Activated CD4-positive, CD25-positive, alpha-beta regulatory T cell (primary cell): ENCODE measurements around the gene ZNF775.

ENCODE experiments used
- DNase-seq, 4 experiments: peaks; one replicate each; lab custom pipeline; 2025; lab: John Stamatoyannopoulos, UW

ZNF775 gene

DNA sequence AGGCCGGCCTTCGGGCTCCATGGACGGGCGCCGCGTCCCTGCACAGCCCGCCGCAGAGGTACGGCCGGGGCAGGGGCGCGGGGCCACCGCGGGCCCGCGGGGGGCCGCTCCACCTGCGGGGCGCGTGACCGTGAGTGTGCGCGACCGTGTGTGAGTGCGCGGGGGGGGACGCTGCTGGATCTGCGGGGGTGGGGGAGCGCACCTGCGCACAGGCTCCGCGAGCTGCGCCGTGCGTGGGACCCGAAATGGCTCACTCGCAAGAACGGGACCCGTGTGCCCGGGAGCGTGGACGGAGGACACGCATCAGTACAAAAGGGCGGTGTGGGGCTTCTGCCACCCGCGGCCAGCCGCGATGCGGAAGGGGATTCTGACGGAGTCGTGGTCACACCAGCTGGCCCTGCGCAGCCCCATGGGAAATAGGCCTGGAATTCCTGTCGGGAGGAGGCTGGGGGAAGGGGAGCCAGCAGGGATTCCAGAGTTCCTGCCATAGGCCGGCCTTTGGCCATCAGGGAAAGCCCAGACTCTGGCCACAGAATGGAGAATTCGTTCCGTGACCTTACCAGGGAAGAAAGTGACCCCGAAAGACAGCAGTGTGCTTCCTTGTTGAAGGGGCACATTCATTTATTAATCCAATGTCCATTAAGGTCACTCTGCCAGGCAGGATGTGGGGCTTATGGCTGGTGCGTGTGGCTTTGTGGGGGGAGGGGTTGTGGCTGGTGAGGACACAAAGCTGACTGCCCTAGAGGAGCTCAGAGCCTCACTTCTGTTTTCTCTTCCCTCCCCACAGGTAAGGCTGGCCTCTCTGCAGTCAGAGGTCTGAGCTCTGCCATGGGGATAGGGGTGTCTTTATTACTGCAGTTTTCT is 10.0 kb upstream of the ZNF775 start:
- peak; percentile 37 to 60 (median 58) for DNase-seq

DNA sequence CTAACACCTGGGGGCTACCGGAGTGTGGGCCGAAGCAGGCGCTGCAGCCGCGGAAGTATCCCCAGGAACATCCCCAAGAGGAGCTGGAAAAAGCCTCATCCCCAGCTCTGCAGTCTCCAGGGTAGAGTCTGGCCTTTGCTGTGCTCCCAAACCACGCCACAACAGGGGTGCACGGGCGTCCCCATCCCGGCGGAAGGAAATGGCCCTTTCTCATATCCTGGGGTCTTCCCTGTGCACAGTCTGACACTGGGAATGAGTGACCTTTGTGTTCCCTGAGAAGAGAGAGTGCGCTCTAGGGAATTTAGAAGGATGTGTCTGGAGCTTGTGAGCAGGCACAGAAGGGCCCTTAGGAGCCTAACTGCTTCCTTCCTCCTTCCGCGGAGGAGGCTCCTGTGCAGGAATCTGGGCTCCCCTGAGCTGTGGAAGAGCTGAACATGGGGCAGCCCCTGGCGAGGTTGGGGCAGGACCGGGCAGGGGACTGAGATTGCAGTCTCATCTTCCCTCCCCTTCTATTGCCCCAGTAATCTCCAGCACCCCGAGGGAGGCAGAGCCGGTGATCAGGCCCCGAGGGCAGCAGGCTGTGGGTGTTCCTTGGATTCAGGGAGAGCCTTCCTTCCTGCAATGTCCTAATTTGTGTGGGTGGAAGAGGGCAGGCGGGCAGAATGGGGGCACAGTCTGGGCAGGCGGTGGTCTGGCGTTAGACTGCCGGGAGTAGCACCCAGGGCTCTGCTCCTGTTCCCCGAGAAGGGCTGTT is 9.2 kb upstream of the ZNF775 start:
- no peak for DNase-seq

DNA sequence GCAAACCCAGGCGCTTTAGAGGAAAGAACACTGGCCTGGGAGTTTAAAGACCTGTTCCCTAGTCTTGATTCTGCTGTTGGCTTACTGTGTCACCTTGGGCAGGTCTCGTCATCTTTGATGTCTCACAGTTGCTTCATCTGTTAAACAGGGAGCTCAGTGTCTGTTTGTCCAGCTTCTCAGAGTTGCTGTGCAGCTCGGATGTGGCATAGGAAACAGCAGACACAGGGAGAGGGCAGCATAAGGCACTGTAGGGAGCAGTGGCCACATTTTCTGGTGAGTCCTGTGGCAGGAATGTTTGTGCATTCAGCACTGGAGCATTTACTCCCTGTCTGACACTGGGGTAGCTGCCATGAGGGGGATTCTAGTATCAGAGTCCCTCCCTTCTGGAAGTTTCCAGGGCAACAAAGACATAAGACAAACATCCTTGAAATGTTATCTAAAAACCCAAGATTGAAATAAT is 8.5 kb upstream of the ZNF775 start:
- DNase-seq = no peak

DNA sequence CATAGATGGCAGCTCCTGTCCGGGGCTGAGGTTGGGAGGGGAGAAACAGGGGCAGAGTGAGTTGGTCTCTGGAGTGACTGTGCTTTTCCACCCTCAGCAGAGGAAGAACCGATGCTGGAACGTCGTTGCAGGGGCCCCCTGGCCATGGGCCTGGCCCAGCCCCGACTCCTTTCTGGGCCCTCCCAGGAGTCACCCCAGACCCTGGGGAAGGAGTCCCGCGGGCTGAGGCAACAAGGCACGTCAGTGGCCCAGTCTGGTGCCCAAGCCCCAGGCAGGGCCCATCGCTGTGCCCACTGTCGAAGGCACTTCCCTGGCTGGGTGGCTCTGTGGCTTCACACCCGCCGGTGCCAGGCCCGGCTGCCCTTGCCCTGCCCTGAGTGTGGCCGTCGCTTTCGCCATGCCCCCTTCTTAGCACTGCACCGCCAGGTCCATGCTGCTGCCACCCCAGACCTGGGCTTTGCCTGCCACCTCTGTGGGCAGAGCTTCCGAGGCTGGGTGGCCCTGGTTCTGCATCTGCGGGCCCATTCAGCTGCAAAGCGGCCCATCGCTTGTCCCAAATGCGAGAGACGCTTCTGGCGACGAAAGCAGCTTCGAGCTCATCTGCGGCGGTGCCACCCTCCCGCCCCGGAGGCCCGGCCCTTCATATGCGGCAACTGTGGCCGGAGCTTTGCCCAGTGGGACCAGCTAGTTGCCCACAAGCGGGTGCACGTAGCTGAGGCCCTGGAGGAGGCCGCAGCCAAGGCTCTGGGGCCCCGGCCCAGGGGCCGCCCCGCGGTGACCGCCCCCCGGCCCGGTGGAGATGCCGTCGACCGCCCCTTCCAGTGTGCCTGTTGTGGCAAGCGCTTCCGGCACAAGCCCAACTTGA is 7.8 kb upstream of the ZNF775 start:
- no peak for DNase-seq

DNA sequence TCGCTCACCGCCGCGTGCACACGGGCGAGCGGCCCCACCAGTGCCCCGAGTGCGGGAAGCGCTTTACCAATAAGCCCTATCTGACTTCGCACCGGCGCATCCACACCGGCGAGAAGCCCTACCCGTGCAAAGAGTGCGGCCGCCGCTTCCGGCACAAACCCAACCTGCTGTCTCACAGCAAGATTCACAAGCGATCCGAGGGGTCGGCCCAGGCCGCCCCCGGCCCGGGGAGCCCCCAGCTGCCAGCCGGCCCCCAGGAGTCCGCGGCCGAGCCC is 7.2 kb upstream of the ZNF775 start:
- DNase-seq = no peak

DNA sequence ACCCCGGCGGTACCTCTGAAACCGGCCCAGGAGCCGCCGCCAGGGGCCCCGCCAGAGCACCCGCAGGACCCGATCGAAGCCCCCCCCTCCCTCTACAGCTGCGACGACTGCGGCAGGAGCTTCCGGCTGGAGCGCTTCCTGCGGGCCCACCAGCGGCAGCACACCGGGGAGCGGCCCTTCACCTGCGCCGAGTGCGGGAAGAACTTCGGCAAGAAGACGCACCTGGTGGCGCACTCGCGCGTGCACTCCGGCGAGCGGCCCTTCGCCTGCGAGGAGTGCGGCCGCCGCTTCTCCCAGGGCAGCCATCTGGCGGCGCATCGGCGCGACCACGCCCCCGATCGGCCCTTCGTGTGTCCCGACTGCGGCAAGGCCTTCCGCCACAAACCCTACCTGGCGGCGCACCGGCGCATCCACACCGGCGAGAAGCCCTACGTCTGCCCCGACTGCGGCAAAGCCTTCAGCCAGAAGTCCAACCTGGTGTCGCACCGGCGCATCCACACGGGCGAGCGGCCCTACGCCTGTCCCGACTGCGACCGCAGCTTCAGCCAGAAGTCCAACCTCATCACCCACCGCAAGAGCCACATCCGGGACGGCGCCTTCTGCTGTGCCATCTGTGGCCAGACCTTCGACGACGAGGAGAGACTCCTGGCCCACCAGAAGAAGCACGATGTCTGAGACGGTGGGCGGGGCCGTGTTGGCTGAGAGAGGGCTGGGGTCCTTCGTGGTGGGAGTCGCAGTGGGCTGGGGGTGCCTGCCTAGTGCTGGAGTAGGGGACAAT is 6.7 kb upstream of the ZNF775 start:
- no peak for DNase-seq

DNA sequence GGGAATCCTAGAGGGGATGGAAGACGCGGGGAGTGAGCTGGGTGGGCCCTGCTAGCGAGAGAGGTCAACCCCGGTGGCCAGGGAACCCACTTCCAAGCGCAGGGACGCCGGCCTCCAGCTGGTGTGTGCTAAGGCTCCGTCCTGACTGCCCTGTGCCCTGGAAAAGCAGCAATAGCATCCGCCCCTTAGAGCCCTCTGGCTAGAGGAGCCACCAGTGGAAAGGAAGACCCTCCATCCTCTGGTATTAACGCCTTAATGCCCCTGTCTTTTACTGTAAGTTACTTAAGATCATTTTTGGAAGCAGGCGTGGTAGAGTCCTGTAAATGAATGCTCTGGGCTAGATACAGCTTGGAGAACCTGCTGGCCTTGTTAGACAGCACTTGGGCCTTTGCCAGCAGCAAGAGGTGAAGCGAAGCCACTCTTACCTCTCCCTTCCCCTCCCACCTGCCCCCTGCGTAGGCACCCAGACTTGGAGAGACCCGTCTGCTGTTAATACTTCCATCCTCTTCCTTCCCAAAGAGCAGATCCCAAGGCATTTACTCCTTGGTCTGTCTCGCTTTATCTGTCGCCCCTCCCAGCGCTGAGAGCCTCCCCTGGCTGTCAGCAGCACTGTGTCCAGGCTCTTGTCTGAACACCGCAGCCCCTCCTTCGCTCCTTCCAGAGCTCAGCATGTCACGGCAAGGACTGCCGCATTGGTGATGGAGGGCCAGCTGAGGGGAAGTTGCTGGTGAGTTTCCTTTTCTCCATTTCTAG is 5.9 kb upstream of the ZNF775 start:
- no peak for DNase-seq

DNA sequence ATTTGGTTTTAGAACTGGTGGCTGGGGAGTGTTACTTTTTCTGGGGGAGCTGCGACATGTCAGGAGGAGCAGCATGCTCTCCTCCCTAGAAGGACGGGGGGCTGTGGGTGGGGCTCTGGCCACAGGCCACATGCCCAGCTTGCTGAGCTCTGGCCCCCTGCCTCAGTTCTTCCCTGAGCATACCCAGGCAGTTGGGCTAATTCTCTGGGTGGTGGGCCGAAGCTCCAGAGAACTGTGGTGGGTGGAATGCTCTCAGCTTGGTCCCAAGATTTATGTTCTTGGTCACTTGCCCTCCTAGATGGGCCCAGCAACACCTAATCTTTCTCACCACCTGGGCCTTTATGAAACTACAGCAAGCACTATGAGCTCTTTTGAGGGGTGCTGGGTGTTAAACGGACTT is 5.1 kb upstream of the ZNF775 start:
- no peak for DNase-seq

DNA sequence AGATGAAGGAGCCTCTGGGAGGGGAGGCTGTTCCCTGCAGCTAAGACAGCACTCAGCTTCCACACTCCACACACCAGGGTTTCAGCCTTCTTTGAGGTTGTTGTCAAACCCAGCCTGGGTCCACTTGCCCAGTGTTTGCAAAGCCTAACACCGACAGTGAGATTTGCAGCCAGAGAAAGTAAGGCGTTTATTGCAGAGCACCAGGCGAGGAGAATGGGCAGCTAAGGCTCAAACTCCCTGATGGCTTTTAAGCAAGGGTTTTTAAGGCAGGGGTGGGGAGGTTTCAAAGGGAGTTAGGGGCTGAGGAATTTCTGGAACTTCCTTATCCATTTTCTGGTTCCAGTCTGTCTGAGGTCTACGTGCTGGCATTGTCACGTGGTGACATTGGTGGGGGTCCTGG is 4.7 kb upstream of the ZNF775 start:
- no peak for DNase-seq

DNA sequence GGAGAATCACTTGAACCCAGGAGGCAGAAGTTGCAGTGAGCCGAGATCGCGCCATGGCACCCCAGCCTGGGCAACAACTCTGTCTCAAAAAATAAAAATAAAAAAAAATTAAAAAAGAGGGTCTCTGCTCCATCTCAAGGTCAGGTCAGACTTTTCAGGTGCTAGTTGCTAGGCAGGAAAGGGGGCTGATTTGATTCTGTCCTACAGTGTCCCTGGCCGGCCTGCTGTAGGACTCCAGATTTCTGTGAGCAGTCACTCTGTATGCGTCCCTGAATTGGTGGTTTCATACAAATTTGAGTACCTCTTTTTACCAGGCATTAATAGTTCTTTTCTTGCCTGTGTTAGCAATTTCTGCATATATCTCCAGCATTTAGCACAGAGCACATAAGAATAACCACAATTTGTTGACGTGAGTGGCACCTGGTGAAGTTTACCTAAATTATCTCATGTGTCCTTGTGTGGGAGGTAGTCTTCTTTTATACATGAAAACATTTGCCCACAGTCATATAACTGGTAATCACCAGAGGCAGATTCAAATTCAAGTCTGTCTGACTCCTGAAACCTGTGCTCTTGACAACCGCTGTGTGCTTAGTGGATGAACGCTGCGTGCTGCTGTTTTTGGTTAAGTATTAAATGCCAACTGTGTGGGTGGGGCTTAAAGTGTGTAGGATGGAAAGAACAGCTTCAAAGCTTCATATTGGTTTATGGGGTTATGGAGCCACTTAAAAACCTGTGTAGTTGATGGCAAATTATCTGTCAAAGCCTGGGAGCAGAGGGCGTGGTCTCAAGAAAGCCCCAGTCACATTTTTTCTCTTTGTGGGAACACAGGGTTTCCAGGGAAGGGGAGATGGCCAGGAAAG is 3.2 kb upstream of the ZNF775 start:
- no peak for DNase-seq

DNA sequence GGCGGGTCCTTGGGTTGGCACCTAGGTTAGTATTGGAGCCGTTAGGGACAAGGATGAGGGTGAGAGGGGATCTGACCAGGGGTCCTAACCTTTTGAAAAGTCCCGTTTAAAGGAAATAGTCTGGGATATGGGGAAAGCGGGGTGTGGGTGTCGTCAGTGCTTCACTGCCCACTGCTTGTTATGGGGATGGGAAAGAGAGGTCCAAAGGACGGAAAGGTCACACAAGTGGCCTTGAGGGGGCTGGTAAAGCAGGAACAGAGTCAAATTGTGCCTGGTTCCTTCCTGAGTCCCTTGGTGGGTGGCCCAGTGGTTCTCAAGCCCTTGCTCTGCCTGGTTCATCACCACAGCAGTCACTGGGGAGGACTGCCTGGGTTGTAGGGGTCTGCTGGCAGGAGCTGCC is 2.6 kb upstream of the ZNF775 start:
- no peak for DNase-seq

DNA sequence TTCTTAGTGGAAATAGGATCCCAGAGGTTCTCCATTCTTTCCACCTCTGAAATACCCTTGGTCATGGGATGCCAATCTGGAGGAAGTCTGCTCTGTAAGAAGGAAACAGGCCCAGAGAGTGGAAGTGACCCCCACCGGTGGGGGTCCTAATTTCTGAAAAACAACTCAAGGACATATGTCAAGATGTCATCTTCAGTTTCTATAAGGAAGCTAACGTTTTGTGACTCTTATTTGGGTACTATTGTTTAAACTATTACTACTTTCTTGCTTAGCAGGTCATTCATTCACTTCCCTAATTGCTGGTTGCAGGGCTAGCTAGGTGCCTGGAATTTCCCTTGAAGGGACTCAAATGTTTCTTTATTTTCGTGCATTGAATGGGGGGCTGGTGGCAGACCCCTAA is 1.9 kb upstream of the ZNF775 start:
- DNase-seq = no peak

DNA sequence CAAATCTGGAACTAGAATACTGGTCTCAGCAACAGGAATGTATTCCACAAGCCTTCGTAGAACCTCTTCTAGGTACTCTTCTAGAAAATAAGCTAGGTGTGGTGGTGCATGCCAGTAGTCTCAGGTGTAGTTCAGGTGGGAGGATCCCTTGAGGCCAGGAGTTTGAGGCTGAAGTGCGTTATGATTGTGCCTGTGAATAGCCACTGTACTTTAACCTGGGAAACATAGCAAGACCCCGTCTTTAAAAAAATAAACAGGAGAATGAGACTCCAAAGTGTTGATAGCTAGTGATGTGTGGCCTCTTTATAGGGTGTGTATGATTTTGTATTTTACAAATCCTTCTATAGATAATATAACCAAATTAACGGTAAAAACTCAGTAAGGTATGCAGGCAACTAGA is 1.5 kb upstream of the ZNF775 start:
- no peak for DNase-seq

DNA sequence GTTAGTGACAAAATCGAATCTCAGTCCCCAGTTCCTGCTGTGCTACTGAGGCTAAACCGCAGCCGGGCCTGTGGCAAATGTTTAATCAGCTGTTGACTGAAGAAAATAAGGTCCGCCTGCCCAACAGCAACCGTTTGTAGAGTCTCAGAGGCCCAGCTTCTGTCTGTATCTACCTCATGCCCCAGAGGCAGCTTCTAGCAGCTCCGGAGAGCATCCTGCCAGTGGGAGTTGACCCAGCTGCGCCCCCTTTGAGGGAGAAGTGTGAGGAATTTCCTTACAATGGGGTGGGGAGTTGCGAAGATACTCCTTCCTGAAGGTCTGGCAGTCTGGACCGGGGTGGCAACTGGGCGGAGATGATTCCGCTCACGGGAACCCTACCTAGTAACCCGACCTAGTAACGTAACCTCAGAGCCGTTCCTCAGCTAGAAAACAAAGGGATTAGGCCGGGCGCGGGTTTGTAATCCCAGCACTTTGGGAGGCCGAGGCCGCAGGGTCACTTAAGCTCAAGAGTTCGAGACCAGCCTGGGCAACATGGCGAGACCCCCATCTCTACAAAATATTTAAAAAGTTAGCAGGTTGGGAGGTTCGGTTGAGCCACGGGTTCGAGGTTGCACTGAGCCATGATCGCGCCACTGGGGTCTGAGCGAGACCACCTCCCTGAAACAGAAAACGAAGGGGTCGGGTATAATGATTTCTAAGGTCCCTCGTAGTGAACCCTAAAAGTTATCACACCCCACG is 846 bp upstream of the ZNF775 start:
- DNase-seq = no peak

DNA sequence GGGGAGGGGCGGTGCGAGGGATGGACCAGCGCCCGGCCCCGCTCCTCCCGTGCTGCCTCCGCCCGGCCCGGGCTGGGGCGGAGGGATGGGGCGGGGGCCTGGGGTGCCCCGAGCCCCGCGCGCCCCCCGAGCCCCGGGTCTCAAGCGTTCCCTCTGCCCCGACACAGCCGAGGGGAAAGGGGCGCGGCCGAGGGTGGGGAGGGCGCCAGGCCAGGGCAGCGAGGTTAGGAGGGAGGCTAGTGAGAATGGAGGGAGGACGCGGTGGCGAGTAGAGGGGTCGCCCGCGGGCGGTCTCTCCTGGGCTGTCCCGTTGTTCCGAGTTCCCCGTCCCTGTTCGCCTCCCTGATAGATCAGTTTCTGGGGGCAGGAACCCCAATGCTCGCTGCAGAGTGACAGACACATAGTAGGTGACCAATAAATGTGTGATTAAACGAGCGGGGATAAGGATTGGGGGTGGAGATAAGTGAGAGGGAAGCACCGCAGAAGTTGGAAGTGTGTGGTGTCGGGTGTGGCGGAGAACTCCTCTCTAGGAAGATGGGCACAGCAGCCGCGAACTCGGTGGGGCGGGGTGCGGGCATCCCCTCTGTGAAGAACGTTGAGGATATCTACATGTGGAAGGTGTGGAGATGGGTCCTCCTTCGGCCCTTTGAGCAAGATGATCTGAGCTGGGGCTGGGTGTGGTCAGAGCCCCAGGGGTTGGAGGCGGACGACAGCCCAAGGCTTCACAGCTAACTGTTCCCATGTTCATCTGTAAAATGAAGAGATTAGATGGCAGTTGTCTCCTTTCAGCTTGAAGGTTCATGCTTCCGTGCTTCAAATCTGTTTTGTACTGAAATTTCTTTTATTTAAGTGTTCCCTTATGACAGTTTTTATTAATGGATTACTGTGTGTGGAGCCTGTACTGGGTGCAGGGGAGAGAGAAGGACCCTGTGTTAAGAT is 580 bp downstream of the ZNF775 start:
- no peak for DNase-seq

DNA sequence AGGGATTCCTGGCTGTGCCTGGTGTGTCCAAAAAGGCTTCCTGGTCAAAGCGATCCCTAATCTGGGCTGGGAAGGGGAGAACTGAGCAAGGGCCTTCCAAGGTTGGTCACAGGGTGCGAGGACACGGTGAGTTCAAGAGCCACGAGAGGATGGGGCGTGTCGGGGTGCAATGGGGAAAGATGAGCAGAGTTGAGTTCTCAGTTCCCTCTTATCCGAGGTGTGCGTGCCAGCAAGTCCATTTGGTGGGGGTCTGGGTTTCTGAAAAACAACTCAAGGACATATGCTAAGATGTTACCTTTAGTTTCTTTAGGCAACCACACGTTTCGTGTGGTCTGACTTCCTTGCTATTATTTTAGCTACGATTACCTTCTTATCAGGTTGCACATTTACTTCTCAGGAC is 1.3 kb downstream of the ZNF775 start:
- no peak for DNase-seq

DNA sequence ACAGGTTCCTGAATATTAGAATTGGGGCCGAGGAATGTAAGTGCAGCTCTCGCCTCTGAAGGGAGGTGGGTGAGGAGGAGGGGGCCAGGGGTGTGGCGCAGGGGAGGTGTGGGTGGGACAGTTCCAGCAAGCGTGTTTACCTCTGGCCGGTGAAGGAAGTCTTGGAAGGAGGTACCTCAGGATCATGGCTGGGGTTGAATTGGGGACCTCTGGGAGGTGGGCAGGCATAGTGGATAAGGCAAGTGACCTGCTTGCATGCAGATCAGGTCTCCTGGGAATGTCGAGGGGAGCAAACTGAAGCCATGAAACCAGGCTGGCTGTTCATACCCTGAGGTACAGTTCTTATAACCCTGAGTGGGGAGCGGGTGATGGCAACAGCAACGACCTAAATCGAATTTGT is 2.0 kb downstream of the ZNF775 start:
- DNase-seq = no peak

DNA sequence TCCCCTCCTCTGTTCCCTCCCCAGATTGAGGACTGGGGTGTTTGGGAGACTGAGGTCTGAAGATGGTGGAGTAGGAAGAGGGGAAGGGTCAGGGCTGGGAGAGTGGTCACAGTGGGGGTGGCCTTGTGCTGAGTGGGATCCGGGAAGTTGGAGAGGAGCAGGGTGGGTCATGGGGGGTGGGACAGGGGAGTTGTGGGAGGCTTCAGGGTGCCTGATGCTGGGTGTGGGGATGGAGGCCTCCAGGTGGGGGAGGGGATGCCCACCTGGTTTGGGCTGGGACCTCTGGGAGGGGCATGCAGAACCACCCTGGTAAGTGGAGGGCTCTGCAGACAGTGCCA is 2.6 kb downstream of the ZNF775 start:
- DNase-seq = no peak
